ENCODE results near the gene GLE1.

DNA sequence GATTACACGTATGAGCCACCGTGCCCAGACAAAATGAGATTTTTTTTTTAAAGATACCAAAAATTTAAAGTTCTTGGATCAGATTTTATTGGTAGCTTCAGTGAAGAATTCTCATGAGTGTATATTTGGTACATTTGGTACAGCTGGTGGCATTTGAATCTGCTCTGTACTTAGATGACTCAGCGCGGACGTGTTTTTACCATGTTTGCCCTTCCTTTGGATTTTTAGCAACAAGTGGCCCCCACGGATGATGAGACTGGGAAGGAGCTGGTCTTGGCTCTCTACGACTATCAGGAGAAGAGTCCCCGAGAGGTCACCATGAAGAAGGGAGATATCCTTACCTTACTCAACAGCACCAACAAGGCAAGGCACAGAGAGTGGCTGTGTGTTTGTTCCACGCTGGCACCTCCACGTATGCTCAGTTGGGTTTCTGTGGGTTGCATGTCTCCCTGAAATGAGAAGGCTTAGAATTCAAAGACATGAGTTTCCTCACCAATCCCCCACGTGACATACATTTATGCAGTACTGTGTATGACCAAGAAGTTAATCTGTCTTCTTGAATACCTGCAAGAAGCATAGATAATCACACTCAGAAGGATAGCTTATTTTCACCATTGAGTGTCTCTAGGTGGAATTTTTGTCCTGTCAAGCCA lies 84.2 kb downstream of the GLE1 start:
- no peak for TF ChIP-seq POLR2A (IDR thresholded peaks at IDR 0.05; ENCODE audit: low read length)
- no peak for TF ChIP-seq GATA1 (IDR thresholded peaks at IDR 0.05; ENCODE audit: low read depth, low read length)
